Breast epithelium (tissue), 4 donors: Measurements from ENCODE around the gene ZNF799. TPM values are rescaled to one million over a fixed set of nuclear protein-coding genes. Genes with fewer than 3 reads are reported as not detected.
"Not testable (repeated sequence)": the region's sequence is repeated elsewhere in the genome, so short reads cannot be mapped to it uniquely, and the experiment has no call there.

Experiments used
- DNase-seq, 2 donors: peaks; one replicate each; pipeline ENCODE4 v3.0.0-alpha.2; 2019; ENCODE audit warnings: low spot score in 2 of 2
- H3K27ac ChIP-seq, 2 donors: fragments of 200-600 bp; sonication (generic) in 1 of 2; one replicate each; pipeline ENCODE4 v1.5.1; 2016 to 2019; ENCODE audit warnings: mild to moderate bottlenecking in 1 of 2
- H3K27me3 ChIP-seq, 2 donors: fragments of 200-600 bp; sonication (generic) in 1 of 2; one replicate each; pipeline versions ENCODE4 v1.5.1 to v1.6.0; 2017 to 2019; ENCODE audit warnings: control low read depth in 1 of 2, mild to moderate bottlenecking in 1 of 2
- H3K36me3 ChIP-seq: fragments of 200-600 bp; one replicate; pipeline ENCODE4 v1.5.1; 2019
- H3K4me1 ChIP-seq, 2 donors: fragments of 200-600 bp; sonication (generic); one replicate each; pipeline ENCODE4 v1.5.1; 2016 to 2019; ENCODE audit warnings: control low read depth in 1 of 2
- H3K4me3 ChIP-seq, 3 donors: fragments of 200-600 bp; sonication (generic); 1 replicate in 2 of 3; 2 replicates in 1 of 3; pipeline ENCODE4 v1.5.1; 2016 to 2019; ENCODE audit warnings: mild to moderate bottlenecking in 3 of 3, moderate library complexity in 2 of 3
- H3K9me3 ChIP-seq, 2 donors: fragments of 200-600 bp; sonication (generic) in 1 of 2; one replicate each; pipeline ENCODE4 v1.5.1; 2016 to 2019; ENCODE audit warnings: control low read depth in 1 of 2
- CTCF ChIP-seq, 3 donors: fragments of 450-650 bp; IDR thresholded peaks; one replicate each; pipeline ENCODE4 v1.5.1; 2016 to 2017; ENCODE audit warnings: antibody characterized with exemption in 3 of 3, mild to moderate bottlenecking in 3 of 3, moderate library complexity in 3 of 3
- POLR2A ChIP-seq: fragments of 450-650 bp; IDR thresholded peaks from one replicate; pipeline ENCODE4 v1.6.1; 2016; ENCODE audit warnings: antibody characterized with exemption, mild to moderate bottlenecking, moderate library complexity
- POLR2AphosphoS5 ChIP-seq, 3 donors: sonication (generic); formaldehyde crosslinking; IDR thresholded peaks; one replicate each; pipeline ENCODE4 v1.6.1; 2017; ENCODE audit warnings: antibody characterized with exemption in 3 of 3
- intact Hi-C: fragments of 100-400 bp; cut with DNase I; formaldehyde crosslinking; loops from one replicate; pipeline ENCODE4 v1.15.1; 2023; ENCODE audit warnings: low total_unique reads
- total RNA-seq, 3 donors: library from RNA; depleted of rRNA; stranded (reverse); fragments of >200 nt; gene quantifications; one replicate each; pipeline ENCODE4 v1.1.0, GENCODE V29; 2016

ZNF799 gene
- 10 to 100 TPM in 1 of 3 donors, 1 to 10 TPM in 2; 6.4 to 10.4 (median 8.8) TPM for total RNA-seq

- intact Hi-C loops = no loop called here
Observed at GRCh38 chr19:12400633-12401502, at the start of gene ZNF799. Gene ZNF799 (minus strand): TSS chr19:12401271. CDS start chr19:12401070, 201 bp downstream.

GRCh38 chr19:12450844-12451243 lies 49.8 kb upstream of the ZNF799 start:
- TF ChIP-seq POLR2A = no peak
- TF ChIP-seq CTCF (IDR thresholded peaks at IDR 0.05) = no peak
- TF ChIP-seq POLR2AphosphoS5 (IDR thresholded peaks at IDR 0.05) = no peak
- H3K27ac ChIP-seq = no peak overlapping the region
- no peaks in the 10 kb centered on the region for H3K27me3 ChIP-seq
- H3K4me1 ChIP-seq = no peaks in the 10 kb centered on the region
- H3K36me3 ChIP-seq = no peaks in the 10 kb centered on the region
- H3K4me3 ChIP-seq = no peak overlapping the region
- H3K9me3 ChIP-seq = peaks cover 9 to 39% of the 10 kb centered on the region in 2 donors
- no peak for DNase-seq
- intact Hi-C loops = loop anchor here (5.0 kb wide), 1 partner anchor 91 kb away; no protein-coding TSS in a partner anchor

More at GRCh38 chr19:12400633-12401502, at the start of gene ZNF799:
- H3K27me3 ChIP-seq = no peaks in the 10 kb centered on the region
- H3K4me1 ChIP-seq = no peaks in the 10 kb centered on the region
- no peaks in the 10 kb centered on the region for H3K9me3 ChIP-seq
- peak within 1 kb of the TSS; percentile 86 to 91 for H3K27ac ChIP-seq
- no peaks in the 10 kb centered on the region for H3K36me3 ChIP-seq
- peak; percentile 96 to 99 for DNase-seq
- TF ChIP-seq POLR2AphosphoS5 (IDR thresholded peaks at IDR 0.05) (peak; percentile 57 to 65 (median 62)), POLR2A (no peak), CTCF (IDR thresholded peaks at IDR 0.05) (peak in 1 of 3 donors; percentile 10)
- peak within 1 kb of the TSS; percentile 61 to 81 (median 75) for H3K4me3 ChIP-seq

- no peak overlapping the region for H3K4me3 ChIP-seq
- intact Hi-C loops = no loop called here
Observed at GRCh38 chr19:12448808-12449207, 47.7 kb upstream of the ZNF799 start.

GRCh38 chr19:12440541-12441316 lies 39.7 kb upstream of the ZNF799 start, which contains the start of gene ZNF443:
Gene ZNF443 (minus strand): TSS chr19:12441021. CDS start chr19:12440914, 107 bp downstream.
- no peaks in the 10 kb centered on the region for H3K36me3 ChIP-seq
- no peaks in the 10 kb centered on the region for H3K4me1 ChIP-seq
- peaks cover 3 to 4% of the 10 kb centered on the region in 2 donors for H3K9me3 ChIP-seq
- H3K27me3 ChIP-seq = no peaks in the 10 kb centered on the region
- peak; percentile 99 to 100 for DNase-seq
- intact Hi-C loops = no loop called here
- H3K27ac ChIP-seq = peak within 1 kb of the TSS; percentile 61 to 93
- peak within 1 kb of the TSS; percentile 58 to 86 (median 64) for H3K4me3 ChIP-seq
- TF ChIP-seq CTCF (IDR thresholded peaks at IDR 0.05) = no peak
- TF ChIP-seq POLR2A = no peak
- peak; percentile 57 to 67 (median 63) for TF ChIP-seq POLR2AphosphoS5 (IDR thresholded peaks at IDR 0.05)

More at GRCh38 chr19:12448808-12449207, 47.7 kb upstream of the ZNF799 start:
- TF ChIP-seq POLR2AphosphoS5 (IDR thresholded peaks at IDR 0.05) (no peak), CTCF (IDR thresholded peaks at IDR 0.05) (no peak), POLR2A (no peak)
- H3K9me3 ChIP-seq = peaks cover 12 to 37% of the 10 kb centered on the region in 2 donors
- no peak for DNase-seq
- H3K4me1 ChIP-seq = no peaks in the 10 kb centered on the region
- no peaks in the 10 kb centered on the region for H3K36me3 ChIP-seq
- no peaks in the 10 kb centered on the region for H3K27me3 ChIP-seq
- no peak overlapping the region for H3K27ac ChIP-seq

- H3K4me1 ChIP-seq, H3K36me3 ChIP-seq, H3K9me3 ChIP-seq, H3K27me3 ChIP-seq, intact Hi-C loops: not testable (repeated sequence)
- Histone ChIP-seq H3K27ac (peak overlapping the region; percentile 61 to 93), H3K4me3 (peak overlapping the region; percentile 58 to 86 (median 64))
- DNase-seq = peak; percentile 21 to 53
Observed at GRCh38 chr19:12439686-12440540, 38.8 kb upstream of the ZNF799 start.

GRCh38 chr19:12430726-12431299 lies 29.7 kb upstream of the ZNF799 start:
- H3K9me3 ChIP-seq, H3K36me3 ChIP-seq, intact Hi-C loops, H3K4me1 ChIP-seq, H3K4me3 ChIP-seq, H3K27me3 ChIP-seq, DNase-seq, H3K27ac ChIP-seq: not testable (repeated sequence)
